OCI-M2 (cell line): ENCODE data around the gene SIL1.
"Not testable (repeated sequence)": the region's sequence is repeated elsewhere in the genome, so short reads cannot be mapped to it uniquely, and the experiment has no call there.

Source experiments
- DNase-seq: peaks from one replicate; lab custom pipeline; 2025; ENCODE audit not compliant: unreplicated experiment; lab: John Stamatoyannopoulos, UW

SIL1 gene

DNA sequence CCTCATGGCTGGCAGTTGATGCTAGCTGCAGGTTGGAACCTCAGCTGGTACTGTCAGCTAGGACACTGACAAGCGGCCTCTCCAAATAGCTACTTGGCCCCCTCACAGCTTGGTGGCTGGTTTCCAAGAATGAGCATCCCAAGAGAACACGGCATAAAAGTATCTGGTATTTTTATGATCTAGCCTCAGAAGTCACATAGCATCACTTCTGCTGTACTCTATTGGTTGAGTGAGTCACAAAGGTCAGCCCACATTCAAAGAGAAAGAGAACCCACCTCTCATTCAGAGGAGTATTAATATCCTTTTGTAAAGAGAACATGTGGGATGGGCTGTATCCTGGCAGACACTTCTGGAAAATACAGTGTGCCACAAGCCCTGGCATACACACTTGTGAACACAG lies 6.0 kb upstream of the SIL1 start:
- DNase-seq = no peak

GRCh38 chr5:139199321-139199720 lies 1.2 kb upstream of the SIL1 start:
- DNase-seq = no peak

DNA sequence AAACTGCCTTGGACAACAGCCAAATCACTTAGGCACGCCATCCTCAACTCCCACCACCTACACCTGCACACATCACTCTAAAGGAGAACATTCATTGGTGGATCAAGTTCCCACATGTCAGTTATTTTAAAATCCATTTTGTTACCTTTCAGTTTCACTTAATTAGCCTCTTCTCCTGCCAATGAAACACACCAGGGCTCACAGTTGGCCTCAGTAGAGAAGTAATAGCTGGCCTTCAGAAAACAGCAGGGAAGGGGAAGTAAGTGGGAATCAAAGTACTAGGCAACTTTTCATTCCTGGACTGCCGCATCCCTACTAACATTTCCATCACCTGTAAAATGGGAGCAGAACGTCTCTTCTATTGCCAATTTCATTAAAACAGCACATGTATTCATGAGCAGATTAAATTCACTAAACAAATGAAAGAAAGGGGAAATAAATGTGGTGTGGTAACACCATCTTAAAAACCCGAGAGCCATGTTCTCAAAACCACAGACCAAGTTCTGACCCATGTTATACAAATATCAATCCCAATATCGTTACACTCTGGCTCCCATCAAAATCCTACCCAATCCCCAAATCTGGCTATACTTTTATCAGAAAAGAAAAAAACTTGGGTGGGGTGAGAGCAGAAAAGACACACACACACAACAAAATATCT lies 1.7 kb downstream of the SIL1 start:
- DNase-seq = no peak

- DNase-seq = no peak
These were observed 3.7 kb downstream of the SIL1 start for GRCh38 chr5:139194486-139194885.

GRCh38 chr5:139193928-139194327 lies 4.2 kb downstream of the SIL1 start:
- DNase-seq = no peak

DNA sequence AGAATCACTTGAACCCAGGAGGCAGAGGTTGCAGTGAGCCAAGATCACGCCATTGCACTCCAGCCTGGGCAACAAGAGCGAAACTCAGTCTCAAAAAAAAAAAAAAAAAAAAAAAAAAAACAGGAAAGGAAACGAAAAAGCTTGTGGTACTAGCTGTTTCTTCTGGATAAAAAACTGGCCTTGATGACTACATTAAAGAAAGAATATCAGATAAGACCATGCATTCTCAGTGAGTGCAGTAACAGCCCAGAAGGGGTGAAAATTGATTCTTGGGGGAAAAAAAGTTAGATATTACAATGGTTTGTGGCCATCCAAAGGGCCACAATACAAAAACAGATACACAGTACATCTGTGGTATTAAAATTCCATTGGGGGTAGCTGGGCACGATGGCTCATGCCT lies 5.3 kb downstream of the SIL1 start:
- DNase-seq = not testable (repeated sequence)

DNA sequence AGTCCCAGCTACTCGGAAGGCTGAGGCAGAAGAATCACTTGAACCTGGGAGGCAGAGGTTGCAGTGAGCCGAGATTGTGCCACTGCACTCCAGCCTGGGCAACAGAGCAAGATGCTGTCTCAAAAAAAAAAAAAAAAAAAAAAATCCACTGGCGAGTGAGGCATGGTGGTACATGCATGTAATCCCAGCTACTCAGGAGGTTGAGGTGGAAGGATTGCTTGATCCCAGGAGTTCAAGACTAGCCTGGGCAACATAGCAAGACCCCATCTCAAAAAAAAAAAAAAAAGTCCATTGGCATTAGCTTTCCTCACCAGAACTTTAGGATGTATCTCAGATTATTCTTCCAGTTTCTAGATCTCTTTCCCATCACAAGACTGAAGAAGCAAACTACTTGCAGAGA lies 6.2 kb downstream of the SIL1 start:
- not testable (repeated sequence) for DNase-seq

GRCh38 chr5:139190125-139190524 lies 8.0 kb downstream of the SIL1 start:
- no peak for DNase-seq

DNA sequence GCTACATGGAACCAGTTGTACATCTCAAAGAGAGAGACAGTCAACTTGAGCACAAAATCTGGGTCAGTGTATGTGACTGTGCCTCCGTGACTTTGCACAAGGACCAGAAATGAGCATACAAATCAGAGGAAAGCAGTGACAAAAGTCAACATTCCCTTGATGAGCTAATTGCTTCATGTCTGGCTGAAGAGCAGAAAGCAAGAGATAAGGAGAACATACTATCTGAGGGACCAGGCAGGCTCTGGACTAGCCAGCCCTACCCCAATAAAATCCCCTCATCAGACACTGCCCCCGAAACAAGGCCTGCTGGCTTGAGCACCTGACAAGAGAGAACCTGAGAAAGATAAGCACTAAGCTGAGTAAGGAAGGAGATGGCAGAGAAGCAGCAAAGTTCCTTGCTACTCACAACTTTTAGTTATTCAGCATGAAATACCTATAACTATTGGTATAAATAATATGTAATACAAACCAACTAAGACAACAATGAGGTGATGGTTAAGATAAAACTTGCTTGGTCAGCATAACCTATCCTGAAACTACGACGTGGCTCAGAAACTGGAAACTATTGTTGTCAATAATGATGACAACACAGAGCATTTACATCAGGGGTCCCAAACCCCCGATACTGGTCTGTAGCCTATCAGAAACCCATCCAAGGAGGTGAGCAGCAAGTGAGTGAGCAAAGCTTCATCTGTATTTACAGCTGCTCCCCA lies 9.5 kb downstream of the SIL1 start:
- no peak for DNase-seq

- no peak for DNase-seq
These were observed 11.3 kb downstream of the SIL1 start for GRCh38 chr5:139186752-139187326.

- DNase-seq = no peak
These were observed 11.9 kb downstream of the SIL1 start for GRCh38 chr5:139186261-139186660.

- no peak for DNase-seq
These were observed 12.6 kb downstream of the SIL1 start for GRCh38 chr5:139185589-139185988.

DNA sequence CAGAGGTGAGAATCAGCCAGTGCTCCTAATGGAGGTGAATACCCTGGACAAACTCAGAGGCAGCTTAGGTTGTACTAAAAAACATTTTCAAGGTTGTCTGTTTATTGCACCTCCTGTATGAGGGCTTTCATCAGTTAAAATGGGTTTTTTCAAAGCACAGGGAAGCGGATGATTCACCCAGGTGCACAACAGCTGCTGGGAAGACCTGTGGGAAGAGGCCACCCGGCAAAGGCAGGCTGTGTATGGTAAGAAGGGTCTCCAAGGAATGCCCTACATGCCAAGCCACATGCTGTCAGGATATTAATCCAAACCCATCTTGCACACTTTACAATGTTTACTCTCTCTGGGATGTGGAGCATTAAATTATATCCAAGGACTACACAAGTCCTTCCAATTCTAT lies 14.7 kb downstream of the SIL1 start:
- DNase-seq = no peak

DNA sequence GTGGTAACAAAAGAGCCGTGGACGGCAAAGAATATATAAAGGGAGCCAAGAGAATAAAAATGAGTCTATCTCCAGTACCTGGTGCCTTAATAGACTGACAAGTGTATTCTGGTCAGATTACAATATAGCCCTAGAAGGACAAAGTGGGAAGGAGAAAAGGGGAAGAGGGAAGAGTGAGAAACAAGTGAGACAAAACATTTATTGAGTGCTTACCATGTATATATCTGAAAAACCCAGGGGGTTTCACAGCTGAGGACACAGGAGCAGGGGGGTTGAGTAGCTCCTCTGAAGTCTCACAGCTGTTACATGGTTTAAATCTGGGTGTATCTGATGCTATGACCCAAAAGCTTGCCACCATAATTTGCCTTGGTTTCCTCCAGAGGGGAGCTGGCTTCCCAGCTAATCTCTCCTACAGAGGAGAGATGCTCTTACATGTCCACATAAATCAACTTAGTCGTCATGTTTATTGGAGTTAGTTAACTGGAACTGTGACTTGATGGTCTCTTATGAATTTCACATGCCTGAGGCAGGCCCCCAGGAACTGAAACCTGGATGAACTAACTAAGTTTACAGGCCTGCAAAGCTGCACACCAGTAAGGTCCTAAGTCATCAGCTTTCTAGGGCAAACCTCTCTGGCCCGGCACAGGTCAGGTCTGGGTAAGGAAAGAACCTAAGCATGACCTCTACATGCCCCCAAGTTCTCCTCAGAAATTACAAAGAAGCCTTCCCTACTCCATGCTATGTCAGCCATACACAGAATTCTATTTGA lies 15.5 kb downstream of the SIL1 start:
- no peak for DNase-seq

DNA sequence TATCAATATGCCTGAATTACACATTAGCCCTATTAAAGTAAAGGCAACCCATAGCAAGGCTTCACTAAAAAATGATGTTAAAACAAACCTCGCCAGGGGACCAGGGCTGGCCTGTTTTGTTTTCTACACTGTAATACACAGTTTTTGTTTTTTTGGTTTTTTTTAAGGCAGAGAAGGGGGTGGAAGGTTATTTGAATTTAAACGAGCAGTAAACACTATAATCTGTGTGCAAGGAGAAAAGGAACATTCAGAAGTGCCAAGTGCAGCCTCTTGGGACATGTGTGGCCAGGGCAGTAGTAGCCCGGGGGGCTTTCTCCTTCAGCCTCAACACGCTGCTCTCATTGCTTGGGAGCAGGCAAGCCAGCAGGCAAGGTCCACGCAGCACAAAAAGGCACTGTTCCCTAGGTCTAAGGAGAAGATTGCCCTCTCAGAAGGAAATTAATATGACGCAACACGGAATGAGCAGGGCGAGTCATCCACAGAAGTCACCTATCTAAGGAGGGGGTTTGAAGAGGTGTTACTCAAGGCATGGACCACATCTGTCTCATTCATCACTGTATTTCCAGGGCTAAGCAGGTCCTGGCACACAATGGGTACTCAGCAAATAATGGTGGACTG lies 16.2 kb downstream of the SIL1 start:
- DNase-seq = no peak

- no peak for DNase-seq
These were observed 16.8 kb downstream of the SIL1 start for GRCh38 chr5:139181322-139181730.

DNA sequence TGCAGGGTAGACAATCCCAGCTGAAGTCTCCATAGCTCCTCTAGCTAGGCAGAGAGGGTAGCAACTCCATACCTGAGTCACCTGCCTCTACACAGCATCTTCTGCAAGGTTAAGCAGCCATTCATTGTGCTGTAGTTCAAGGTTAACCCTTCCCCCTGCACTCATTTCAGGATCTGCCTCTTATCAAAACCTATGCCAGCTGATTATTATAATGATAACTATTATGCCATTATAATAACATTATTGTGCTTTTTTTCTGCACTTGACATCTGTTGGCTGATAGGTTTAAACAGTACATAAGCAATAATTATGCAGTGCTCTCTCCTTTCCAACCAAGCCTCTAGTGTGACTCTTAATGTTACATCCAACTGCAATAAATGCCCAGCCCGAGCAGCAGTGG lies 17.3 kb downstream of the SIL1 start:
- DNase-seq = no peak

- DNase-seq = not testable (repeated sequence)
These were observed 18.2 kb downstream of the SIL1 start for GRCh38 chr5:139179778-139180513.

- DNase-seq = no peak
These were observed 19.2 kb downstream of the SIL1 start for GRCh38 chr5:139178935-139179334.

DNA sequence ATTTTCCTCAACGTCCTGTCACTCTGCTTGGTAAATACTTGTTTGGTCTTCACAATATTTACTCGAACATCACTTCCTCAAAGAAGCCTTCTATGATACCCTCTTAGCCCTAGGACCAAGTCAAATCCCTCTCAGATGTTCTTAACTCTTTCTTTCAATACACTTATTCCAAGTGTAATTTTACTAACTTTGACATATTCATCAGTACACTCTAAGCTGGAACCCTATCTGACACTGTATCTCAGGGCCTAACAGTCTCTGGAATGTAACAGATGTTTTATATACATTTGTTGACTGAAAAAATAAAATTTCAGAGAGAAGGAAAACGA lies 19.6 kb downstream of the SIL1 start:
- no peak for DNase-seq
